IPS DF 4.7 (cell line): ENCODE data around the gene AP5B1.

Experiments used
- DNase-seq: peaks from one replicate; pipeline ENCODE4 v3.0.0-alpha.2; 2013; ENCODE audit warnings: low spot score; ENCODE audit errors: extremely low read depth

AP5B1 gene

GRCh38 chr11:65786008-65786785 is 5.4 kb upstream of the AP5B1 start:
- no peak for DNase-seq

- no peak for DNase-seq
These were observed 4.7 kb upstream of the AP5B1 start for GRCh38 chr11:65785319-65786007.

GRCh38 chr11:65782816-65783228 is 2.0 kb upstream of the AP5B1 start:
- DNase-seq = no peak

GRCh38 chr11:65781962-65782815 is 1.4 kb upstream of the AP5B1 start:
- DNase-seq = no peak

GRCh38 chr11:65781152-65781961 is 581 bp upstream of the AP5B1 start:
- no peak for DNase-seq

- DNase-seq = no peak
These were observed 632 bp downstream of the AP5B1 start for GRCh38 chr11:65779919-65780769.

GRCh38 chr11:65779669-65779918 is 1.2 kb downstream of the AP5B1 start:
- no peak for DNase-seq

- no peak for DNase-seq
These were observed 1.7 kb downstream of the AP5B1 start for GRCh38 chr11:65778901-65779668.

- no peak for DNase-seq
These were observed 2.3 kb downstream of the AP5B1 start for GRCh38 chr11:65778431-65778900.

- no peak for DNase-seq
These were observed 2.9 kb downstream of the AP5B1 start for GRCh38 chr11:65777821-65778361.

GRCh38 chr11:65777241-65777640 is 3.5 kb downstream of the AP5B1 start:
- DNase-seq = no peak

- DNase-seq = no peak
These were observed 4.0 kb downstream of the AP5B1 start for GRCh38 chr11:65776710-65777141.

- DNase-seq = no peak
These were observed 4.6 kb downstream of the AP5B1 start for GRCh38 chr11:65776196-65776595.

GRCh38 chr11:65774525-65775306 is 6.1 kb downstream of the AP5B1 start:
- no peak for DNase-seq

- no peak for DNase-seq
These were observed 6.9 kb downstream of the AP5B1 start for GRCh38 chr11:65773784-65774411.

- no peak for DNase-seq
These were observed 9.1 kb downstream of the AP5B1 start for GRCh38 chr11:65771589-65772112.

- no peak for DNase-seq
These were observed 9.7 kb downstream of the AP5B1 start for GRCh38 chr11:65770951-65771567.
